ENCODE data around the gene RNPEPL1.

RNPEPL1 gene

DNA sequence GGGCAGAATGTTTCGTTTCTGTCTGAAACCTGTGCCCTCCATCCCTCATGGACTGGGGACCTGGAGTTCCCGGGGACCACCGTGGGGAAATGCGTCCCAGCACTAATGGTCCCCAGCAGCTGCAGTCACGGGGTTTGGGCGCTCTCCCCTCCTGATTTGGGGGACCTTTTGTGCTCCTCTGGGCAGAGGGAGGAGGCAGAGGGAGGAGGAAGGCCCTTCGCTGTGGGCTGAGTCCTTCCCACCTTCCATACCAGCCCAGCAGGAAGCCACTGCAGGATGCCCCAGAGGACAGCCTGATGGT, 60.2 kb downstream of the RNPEPL1 start:
- DNase-seq: no peak

DNA sequence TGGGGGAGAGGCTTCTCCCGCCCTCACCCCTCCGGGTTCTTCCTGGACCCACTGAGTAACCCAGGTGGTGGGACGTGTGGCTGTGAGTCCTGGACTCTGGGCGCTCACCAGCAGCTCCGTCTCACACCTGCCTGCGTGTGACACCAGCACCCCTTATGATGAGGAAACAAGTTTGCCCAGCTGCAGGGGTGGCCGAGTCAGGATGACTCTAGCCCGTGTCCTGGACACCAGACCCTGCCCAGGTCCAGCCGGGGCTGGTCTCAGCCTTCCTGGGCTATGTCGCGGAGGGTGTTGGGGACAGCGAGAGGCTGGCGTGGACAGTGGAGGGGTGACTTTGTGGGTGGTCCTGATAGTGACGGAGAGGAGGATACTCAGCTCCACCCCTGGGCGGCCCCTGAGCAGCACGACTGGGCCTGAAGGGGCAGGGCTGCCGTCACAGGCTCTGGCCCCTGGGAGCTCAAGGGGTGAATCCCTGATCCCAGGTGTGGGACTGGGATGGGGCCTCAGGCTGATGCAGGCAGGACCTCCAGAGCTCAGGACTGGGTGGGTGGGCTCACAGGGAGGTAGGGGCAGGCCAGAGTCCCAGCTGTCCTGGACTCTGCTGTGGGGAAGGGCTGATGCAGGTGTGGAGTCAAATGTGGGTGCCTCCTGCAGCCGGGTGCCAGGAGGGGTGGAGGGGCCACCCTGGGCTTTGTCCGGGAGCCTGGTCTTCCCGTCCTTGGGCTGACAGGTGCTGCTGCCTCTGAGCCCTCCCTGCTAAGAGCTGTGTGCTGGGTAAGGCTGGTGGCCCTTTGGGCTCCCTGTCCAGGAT, 60.7 kb downstream of the RNPEPL1 start:
- DNase-seq: no peak

DNA sequence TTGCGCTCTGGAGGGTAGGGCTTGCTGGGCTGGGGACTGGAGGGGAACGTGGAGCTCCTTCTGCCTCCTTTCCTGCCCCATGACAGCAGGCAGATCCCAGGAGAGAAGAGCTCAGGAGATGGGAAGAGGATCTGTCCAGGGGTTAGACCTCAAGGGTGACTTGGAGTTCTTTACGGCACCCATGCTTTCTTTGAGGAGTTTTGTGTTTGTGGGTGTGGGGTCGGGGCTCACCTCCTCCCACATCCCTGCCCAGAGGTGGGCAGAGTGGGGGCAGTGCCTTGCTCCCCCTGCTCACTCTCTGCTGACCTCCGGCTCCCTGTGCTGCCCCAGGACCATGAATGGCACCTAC, 61.3 kb downstream of the RNPEPL1 start:
- no peak for DNase-seq

DNA sequence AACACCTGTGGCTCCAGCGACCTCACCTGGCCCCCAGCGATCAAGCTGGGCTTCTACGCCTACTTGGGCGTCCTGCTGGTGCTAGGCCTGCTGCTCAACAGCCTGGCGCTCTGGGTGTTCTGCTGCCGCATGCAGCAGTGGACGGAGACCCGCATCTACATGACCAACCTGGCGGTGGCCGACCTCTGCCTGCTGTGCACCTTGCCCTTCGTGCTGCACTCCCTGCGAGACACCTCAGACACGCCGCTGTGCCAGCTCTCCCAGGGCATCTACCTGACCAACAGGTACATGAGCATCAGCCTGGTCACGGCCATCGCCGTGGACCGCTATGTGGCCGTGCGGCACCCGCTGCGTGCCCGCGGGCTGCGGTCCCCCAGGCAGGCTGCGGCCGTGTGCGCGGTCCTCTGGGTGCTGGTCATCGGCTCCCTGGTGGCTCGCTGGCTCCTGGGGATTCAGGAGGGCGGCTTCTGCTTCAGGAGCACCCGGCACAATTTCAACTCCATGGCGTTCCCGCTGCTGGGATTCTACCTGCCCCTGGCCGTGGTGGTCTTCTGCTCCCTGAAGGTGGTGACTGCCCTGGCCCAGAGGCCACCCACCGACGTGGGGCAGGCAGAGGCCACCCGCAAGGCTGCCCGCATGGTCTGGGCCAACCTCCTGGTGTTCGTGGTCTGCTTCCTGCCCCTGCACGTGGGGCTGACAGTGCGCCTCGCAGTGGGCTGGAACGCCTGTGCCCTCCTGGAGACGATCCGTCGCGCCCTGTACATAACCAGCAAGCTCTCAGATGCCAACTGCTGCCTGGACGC, 61.9 kb downstream of the RNPEPL1 start:
- no peak for DNase-seq

Measured in NCI-H2029 treated with DMSO at 0.1 percent for 48 hours (cell line).